HepG2 (cell line): ENCODE measurements around the gene TAGLN. TPM values are rescaled to one million over a fixed set of nuclear protein-coding genes. Genes with fewer than 3 reads are reported as not detected.
A peak's percentile ranks its signal among the peaks of the same experiment; 100 is the strongest.

ENCODE experiments used
- ATAC-seq: fragments of 200-7000 bp; cut with Tn5 transposase; 3 replicates; pipeline ENCODE4 v1.9.1; 2020; ENCODE audit warnings: mild to moderate bottlenecking, moderate library complexity
- BruUV-seq: library from RNA; stranded (reverse); fragments of 400-500 nt; replicated peaks from 2 replicates; lab custom pipeline; 2021; lab: Mats Ljungman, UMichigan
- CTCF ChIA-PET: fragments of 300-600 bp; formaldehyde crosslinking; extraction: SDS; loops from one replicate; lab custom pipeline; 2021; ENCODE audit warnings: low total read pairs, inconsistent platforms, low intra/inter-chr PET ratio; lab: Yijun Ruan, JAX
- POLR2A ChIA-PET: fragments of 350-600 bp; sonication (Branson Sonifier 250); formaldehyde crosslinking; loops from one replicate; lab custom pipeline; 2020; ENCODE audit warnings: antibody characterized with exemption, inconsistent platforms; lab: Yijun Ruan, JAX
- DNase-seq: peaks from one replicate; pipeline ENCODE4 v3.0.0-alpha.2; 2015; ENCODE audit warnings: low spot score
- FAIRE-seq: peaks from 3 replicates; lab custom pipeline; 2011; peaks lifted over from hg19 to GRCh38; lab: Jason Lieb, UNC
- H2AFZ ChIP-seq: one replicate; pipeline ENCODE4 v1.6.1; 2011; ENCODE audit warnings: low read length, inconsistent platforms
- H3K27ac ChIP-seq: fragments of 300-600 bp; 3 replicates; pipeline ENCODE4 v1.8.0; 2011; ENCODE audit warnings: mixed run types, mild to moderate bottlenecking, mixed read lengths, low read length, inconsistent platforms; ENCODE audit not compliant: insufficient read depth; ENCODE audit errors: extremely low read length
- H3K27me3 ChIP-seq, 2 experiments: fragments of 200-600 bp in 1 of 2; 2 replicates in 1 of 2; 3 replicates in 1 of 2; pipeline versions ENCODE4 v1.6.0 to v1.8.0; 2011; ENCODE audit warnings: low read length in 2 of 2, mild to moderate bottlenecking in 2 of 2, moderate library complexity in 2 of 2, inconsistent platforms in 1 of 2; ENCODE audit not compliant: insufficient read depth in 2 of 2, control insufficient read depth in 1 of 2
- H3K36me3 ChIP-seq, 2 experiments: fragments of 200-600 bp in 1 of 2; replicated peaks in 1 of 2; 2 replicates in 1 of 2; 3 replicates in 1 of 2; pipeline versions ENCODE4 v1.5.1 to v1.8.0; 2011; ENCODE audit warnings: low read length in 2 of 2, inconsistent platforms in 1 of 2; ENCODE audit not compliant: insufficient read depth in 2 of 2, control insufficient read depth in 1 of 2
- H3K4me1 ChIP-seq: 2 replicates; pipeline ENCODE4 v1.5.1; 2012; ENCODE audit warnings: low read length, inconsistent platforms; ENCODE audit not compliant: insufficient read depth
- H3K4me2 ChIP-seq: 2 replicates; pipeline ENCODE4 v1.6.0; 2011; ENCODE audit warnings: low read depth, low read length, inconsistent platforms
- H3K4me3 ChIP-seq, 3 experiments: fragments of 200-600 bp in 1 of 3; sonication (generic), shearing (Covaris generic) in 1 of 3; replicated peaks in 1 of 3; 2 replicates each; pipeline ENCODE4 v1.5.1; 2011 to 2016; ENCODE audit warnings: low read length in 3 of 3, inconsistent platforms in 2 of 3, low read depth in 2 of 3, mild to moderate bottlenecking in 2 of 3, control low read depth in 1 of 3, mixed read lengths in 1 of 3; ENCODE audit not compliant: insufficient read depth in 1 of 3
- H3K79me2 ChIP-seq: one replicate; pipeline ENCODE4 v1.6.1; 2011; ENCODE audit warnings: low read length, inconsistent platforms; ENCODE audit not compliant: insufficient read depth
- H3K9ac ChIP-seq: 2 replicates; pipeline ENCODE4 v1.6.0; 2011; ENCODE audit warnings: mild to moderate bottlenecking, low read depth, low read length, inconsistent platforms; ENCODE audit not compliant: insufficient read depth
- H3K9me3 ChIP-seq: 2 replicates; pipeline ENCODE4 v1.5.1; 2012; ENCODE audit warnings: mild to moderate bottlenecking, low read length
- H4K20me1 ChIP-seq: 2 replicates; pipeline ENCODE4 v1.6.0; 2011; ENCODE audit warnings: inconsistent platforms, mild to moderate bottlenecking, low read length, moderate library complexity; ENCODE audit not compliant: insufficient read depth
- HOXA5 ChIP-seq: sonication (generic); formaldehyde crosslinking; IDR thresholded peaks from 2 replicates; pipeline ENCODE4 v1.4.0; 2020; ENCODE audit warnings: missing genetic modification reagents
- PAF1 ChIP-seq: IDR thresholded peaks from 2 replicates; pipeline ENCODE4 v1.6.1; 2016; ENCODE audit warnings: missing genetic modification reagents, missing compliant biosample characterization
- RBM22 ChIP-seq: fragments of 200-400 bp; formaldehyde crosslinking; optimal IDR thresholded peaks from 2 replicates; pipeline ENCODE3; 2017; ENCODE audit warnings: mild to moderate bottlenecking, low read length, moderate library complexity
- SIX4 ChIP-seq: sonication (generic); formaldehyde crosslinking; IDR thresholded peaks from 2 replicates; pipeline ENCODE4 v1.4.0; 2020; ENCODE audit warnings: missing genetic modification reagents
- ZNF24 ChIP-seq: fragments of 450-650 bp; IDR thresholded peaks from 2 replicates; pipeline ENCODE4 v1.6.1; 2017; ENCODE audit warnings: antibody characterized with exemption, mild to moderate bottlenecking
- ZNF44 ChIP-seq: sonication (generic); formaldehyde crosslinking; IDR thresholded peaks from 2 replicates; pipeline ENCODE4 v1.5.1; 2020; ENCODE audit warnings: mild to moderate bottlenecking, missing genetic modification reagents
- ZNF609 ChIP-seq: sonication (generic); formaldehyde crosslinking; IDR thresholded peaks from 2 replicates; pipeline ENCODE4 v1.4.0; 2020; ENCODE audit warnings: mild to moderate bottlenecking, missing genetic modification reagents, borderline replicate concordance
- WGBS: methylation state at CpG from one replicate; pipeline ENCODE4 v1.1.6; 2017; ENCODE audit warnings: low lambda C conversion rate; 5-methylcytosine and 5-hydroxymethylcytosine counted together
- in situ Hi-C: cut with HindIII; loops from 2 replicates; pipeline ENCODE4 v1.10.0; 2017; ENCODE audit warnings: low pct_unique_long_range_greater_than_20kb; ENCODE audit not compliant: extremely low pct_ligation_motif_present
- intact Hi-C: fragments of 100-400 bp; cut with micrococcal nuclease; formaldehyde crosslinking; loops from one replicate; pipeline ENCODE4 v1.10.0; 2022; ENCODE audit not compliant: unreplicated experiment
- polyA plus RNA-seq, 8 experiments: library from polyadenylated mRNA; depleted of rRNA in 3 of 8; stranded (reverse) in 7 of 8; unstranded in 1 of 8; fragments of >200 nt; fragmentation: Illumina TruSeq in 4 of 8; extraction: Trizol in 4 of 8; gene quantifications; 2 replicates each; pipeline versions ENCODE4 v1.2.1 to v1.2.3, GENCODE V29; 2011 to 2016; ENCODE audit warnings: low read depth in 4 of 8, missing spikeins in 1 of 8, mixed read lengths in 1 of 8; ENCODE audit not compliant: insufficient read depth in 1 of 8
- total RNA-seq, 5 experiments: library from RNA; depleted of rRNA; stranded (reverse); fragments of >200 nt; fragmentation: Illumina TruSeq; extraction: Trizol; gene quantifications; 2 replicates each; pipeline ENCODE4 v1.2.3, GENCODE V29; 2016; ENCODE audit warnings: low read depth in 1 of 5

The TAGLN gene
- total and polyA plus RNA-seq, 2 of the 13 experiments (the other 11 are each of a cell fraction or from before 2014, with no cell fraction given), result 12.6 to 75.4 TPM

- H3K9ac ChIP-seq, result no peak overlapping the region
- H3K36me3 ChIP-seq, result peaks cover 3 to 18% of the 10 kb centered on the region in 2 experiments; a peak in 4 of 5 replicates
- H3K4me1 ChIP-seq, result peaks cover 23% of the 10 kb centered on the region
- BruUV-seq, result no TSS peak
- TF ChIP-seq SIX4 (CRISPR knock-in tag) (no peak), RBM22 (peak; percentile 5), ZNF609 (CRISPR knock-in tag) (no peak), ZNF44 (CRISPR knock-in tag) (no peak), ZNF24 (no peak), PAF1 (CRISPR knock-in tag) (peak; percentile 61; the same call in 1 of the 2 replicates), HOXA5 (CRISPR knock-in tag) (no peak)
- DNase-seq, result no peak
- ChIA-PET CTCF (no interaction called here), POLR2A (interaction anchor here (1.8 kb wide), 1 partner anchor 28 kb away, joined by 9 read pairs; the partner anchor contains the start of gene PAFAH1B2)
- H4K20me1 ChIP-seq, result no peaks in the 10 kb centered on the region
- in situ Hi-C loops (no loop called here), intact Hi-C loops (no loop called here)
- H3K4me2 ChIP-seq, result no peak overlapping the region
- H3K4me3 ChIP-seq, result no peak overlapping the region
- peak; percentile 26 for ATAC-seq
- no peaks in the 10 kb centered on the region for H3K9me3 ChIP-seq
- no peaks in the 10 kb centered on the region for H3K79me2 ChIP-seq
- 92% methylated on average over 14 of the region's 14 CpGs for WGBS
- H3K27ac ChIP-seq, result no peak overlapping the region
- no peak overlapping the region for H2AFZ ChIP-seq
- no peak for FAIRE-seq
- no peaks in the 10 kb centered on the region for H3K27me3 ChIP-seq
Measured at GRCh38 chr11:117172724-117173421, 26.3 kb upstream of the TAGLN start.
